T-helper 9 cell (primary cell): Measurements from ENCODE around the gene DPYD.

Experiments used
- DNase-seq: peaks from one replicate; pipeline ENCODE4 v3.0.0-alpha.2; 2020

DPYD gene

GRCh38 chr1:97170300-97170699 is 750.5 kb downstream of the DPYD start:
- DNase-seq = no peak

GRCh38 chr1:97168056-97168455 is 752.8 kb downstream of the DPYD start:
- DNase-seq = no peak

- no peak for DNase-seq
Observed at GRCh38 chr1:97167246-97167645, 753.6 kb downstream of the DPYD start.

DNA sequence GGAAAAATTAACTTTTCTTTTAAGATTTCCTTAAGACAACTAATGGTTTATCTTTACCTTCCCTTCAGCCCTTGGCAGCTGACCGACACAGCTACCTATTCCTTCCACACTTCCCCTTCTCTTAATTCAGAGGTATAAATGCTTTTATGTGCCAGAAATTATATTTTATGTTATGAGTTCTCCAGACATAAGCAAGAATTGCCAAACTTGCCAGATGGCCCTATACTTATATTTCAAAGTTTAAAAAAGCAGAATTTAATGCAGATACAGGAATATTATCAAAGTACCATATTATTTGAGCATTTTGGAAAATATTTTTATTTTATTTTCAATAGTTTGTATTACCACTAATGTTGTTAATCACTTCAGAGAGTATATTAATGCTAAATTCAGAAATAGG is 754.2 kb downstream of the DPYD start:
- no peak for DNase-seq

GRCh38 chr1:97164276-97164639 is 756.6 kb downstream of the DPYD start:
- DNase-seq = no peak

DNA sequence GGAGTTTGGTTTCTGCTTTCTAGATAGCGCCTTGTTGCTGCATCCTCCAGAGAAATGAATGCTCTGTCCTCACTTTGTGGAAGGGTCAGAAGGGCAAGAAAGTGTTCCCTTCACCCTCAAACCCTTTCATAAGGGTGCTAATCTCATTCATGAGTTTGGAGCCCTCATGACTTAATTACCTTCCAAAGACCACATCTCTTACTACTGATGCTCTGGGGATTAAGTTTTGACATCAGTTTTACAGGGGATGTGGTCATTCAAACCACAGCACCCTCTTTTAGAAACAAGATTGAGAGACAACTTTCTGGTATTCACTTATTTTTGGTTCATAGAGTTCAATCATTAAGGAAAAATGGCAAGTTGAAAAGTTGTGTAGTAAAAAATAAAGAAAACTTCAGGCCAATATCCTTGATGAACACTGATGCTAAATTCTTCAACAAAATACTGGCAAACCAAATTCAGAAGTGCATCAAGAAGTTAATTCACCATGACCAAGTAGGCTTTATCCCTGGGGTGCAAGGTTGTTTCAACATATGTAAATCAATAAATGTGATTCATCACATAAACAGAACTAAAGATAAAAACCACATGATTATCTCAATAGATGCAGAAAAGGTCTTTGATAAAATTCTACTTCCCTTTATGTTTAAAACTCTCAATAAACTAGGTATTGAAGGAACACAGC is 757.1 kb downstream of the DPYD start:
- no peak for DNase-seq

GRCh38 chr1:97160818-97161217 is 760.0 kb downstream of the DPYD start:
- DNase-seq = no peak

GRCh38 chr1:97159342-97159741 is 761.5 kb downstream of the DPYD start:
- DNase-seq = no peak

DNA sequence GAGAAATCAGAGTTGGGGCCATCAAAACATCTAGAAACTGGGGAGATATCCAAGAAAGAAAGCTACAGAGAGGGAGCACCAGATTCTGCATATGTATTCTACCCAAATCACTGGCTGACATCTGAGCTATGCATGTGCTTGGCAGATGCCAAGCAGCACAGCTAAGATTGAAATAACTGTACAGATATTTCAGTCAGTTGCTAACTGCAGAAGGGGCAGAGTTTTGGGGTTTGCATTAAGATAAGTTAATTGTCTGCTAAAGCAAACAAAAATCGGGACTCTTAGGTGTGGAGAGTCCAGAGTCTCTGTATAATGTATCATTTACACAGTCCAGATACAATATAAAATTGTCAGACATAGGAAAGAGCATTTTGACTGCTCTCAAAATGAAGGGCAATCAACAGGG is 762.1 kb downstream of the DPYD start:
- DNase-seq = no peak

GRCh38 chr1:97157991-97158390 is 762.8 kb downstream of the DPYD start:
- no peak for DNase-seq

DNA sequence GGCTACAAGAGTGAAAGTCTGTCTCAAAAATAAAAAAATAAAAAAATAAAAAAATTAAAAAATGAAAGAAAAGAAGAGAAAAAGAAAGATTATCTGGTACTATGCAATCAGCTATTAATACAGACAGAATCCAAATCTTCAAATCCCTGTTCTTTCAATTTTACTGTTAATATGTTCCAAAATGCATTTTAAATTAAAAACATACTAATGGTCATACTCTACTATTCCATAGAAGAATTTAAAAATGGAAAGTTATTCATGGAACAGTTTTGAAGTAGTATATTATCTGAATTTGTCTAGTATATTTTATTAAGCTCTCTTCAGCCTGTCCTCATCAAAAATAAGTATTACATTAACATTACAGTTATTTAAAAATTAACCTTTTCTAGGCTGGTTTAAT is 769.2 kb downstream of the DPYD start:
- no peak for DNase-seq

- DNase-seq = no peak
Observed at GRCh38 chr1:97145321-97145956, 775.4 kb downstream of the DPYD start.

- no peak for DNase-seq
Observed at GRCh38 chr1:97144527-97144926, 776.3 kb downstream of the DPYD start.

DNA sequence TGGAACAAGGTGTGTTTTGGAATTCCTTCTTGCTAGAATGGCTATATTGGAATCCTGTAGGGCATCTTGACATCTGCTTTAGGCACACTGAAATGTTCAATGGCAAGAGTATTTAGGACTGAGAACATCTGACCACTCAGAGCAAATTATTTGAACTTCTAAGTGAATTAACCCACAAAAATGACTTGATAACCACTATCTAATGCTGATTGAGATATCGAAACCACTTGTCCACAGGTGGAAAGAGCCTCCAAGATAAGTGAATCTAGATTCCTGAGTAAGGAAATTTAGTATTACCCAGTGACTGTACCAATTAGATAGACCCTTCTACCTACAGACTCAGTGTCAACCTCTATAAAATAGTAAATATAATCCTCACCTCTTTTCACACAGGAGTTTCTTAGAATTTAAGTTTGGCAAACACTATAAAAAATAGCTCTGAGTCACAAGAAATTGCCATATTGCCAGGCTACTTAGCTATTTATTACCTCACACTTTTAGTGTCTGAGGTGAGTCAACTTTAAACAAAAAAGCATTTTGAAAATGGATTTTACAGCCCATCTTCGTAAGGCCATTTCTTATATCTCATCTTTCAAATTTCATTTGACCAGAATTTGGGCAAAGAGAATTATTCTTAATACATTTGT is 777.5 kb downstream of the DPYD start:
- DNase-seq = no peak

GRCh38 chr1:97140611-97141010 is 780.2 kb downstream of the DPYD start:
- DNase-seq = no peak

GRCh38 chr1:97139512-97139911 is 781.3 kb downstream of the DPYD start:
- no peak for DNase-seq

- DNase-seq = no peak
Observed at GRCh38 chr1:97138515-97139032, 782.3 kb downstream of the DPYD start.

DNA sequence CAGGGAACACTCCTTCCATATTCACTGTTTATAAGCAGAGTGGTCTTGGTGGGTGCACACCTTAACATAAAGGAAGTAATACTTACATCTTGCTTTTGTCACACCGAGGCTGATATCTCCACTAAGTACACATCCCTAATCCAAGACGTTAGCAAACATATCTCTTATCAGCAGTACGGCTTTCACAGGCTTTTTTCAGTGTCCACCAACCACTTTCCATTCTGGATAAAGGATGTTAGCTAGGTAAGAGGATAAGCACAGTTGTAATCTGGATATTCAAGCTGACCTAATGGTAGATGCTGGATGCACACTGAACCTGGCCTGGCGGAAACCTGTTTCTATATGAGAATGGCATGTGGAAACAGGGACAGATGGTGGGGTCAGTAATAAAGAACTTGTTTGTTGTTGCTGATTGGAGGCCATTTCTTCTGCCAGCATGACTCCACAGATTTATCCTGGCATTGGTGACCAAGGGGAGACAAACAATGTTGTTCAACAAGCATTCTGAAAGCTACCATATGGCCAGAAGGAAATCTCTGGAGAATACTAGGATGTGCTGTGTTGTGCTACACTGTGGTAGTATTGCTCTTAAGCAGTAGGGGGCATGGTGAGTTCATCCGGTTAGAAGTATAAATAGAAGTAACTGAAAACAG is 782.8 kb downstream of the DPYD start:
- no peak for DNase-seq

GRCh38 chr1:97136996-97137395 is 783.8 kb downstream of the DPYD start:
- DNase-seq = no peak

GRCh38 chr1:97135972-97136371 is 784.9 kb downstream of the DPYD start:
- no peak for DNase-seq

- DNase-seq = no peak
Observed at GRCh38 chr1:97128426-97128825, 792.4 kb downstream of the DPYD start.

GRCh38 chr1:97123717-97124431 is 797.0 kb downstream of the DPYD start:
- DNase-seq = no peak

GRCh38 chr1:97120806-97121205 is 800.0 kb downstream of the DPYD start:
- no peak for DNase-seq
